Fibroblast of the aortic adventitia (primary cell): ENCODE data around the gene ZNF749. TPM values are rescaled to one million over a fixed set of nuclear protein-coding genes. Genes with fewer than 3 reads are reported as not detected.
A peak's percentile ranks its signal among the peaks of the same experiment; 100 is the strongest.

Source experiments
- DNase-seq: peaks from one replicate; pipeline ENCODE4 v3.0.0-alpha.2; 2010; ENCODE audit warnings: low read depth
- H3K4me3 ChIP-seq: 2 replicates; pipeline ENCODE4 v1.5.1; 2011; ENCODE audit warnings: low read depth, mild to moderate bottlenecking, control low read depth, low read length, moderate library complexity
- total RNA-seq: library from RNA; depleted of rRNA; stranded (reverse); fragments of >200 nt; gene quantifications from 2 replicates; pipeline ENCODE4 v1.2.3, GENCODE V29; 2012; ENCODE audit warnings: low replicate concordance
- TF ChIP-seq, protein P1 (sequence below): IDR thresholded peaks from 2 replicates; pipeline ENCODE4 v1.5.1; 2011; ENCODE audit warnings: mild to moderate bottlenecking, low read length, control low read depth, inconsistent platforms; ENCODE audit not compliant: insufficient read depth

The ZNF749 gene
- total RNA-seq: 1.8 and 7.8 TPM in 2 replicates

DNA sequence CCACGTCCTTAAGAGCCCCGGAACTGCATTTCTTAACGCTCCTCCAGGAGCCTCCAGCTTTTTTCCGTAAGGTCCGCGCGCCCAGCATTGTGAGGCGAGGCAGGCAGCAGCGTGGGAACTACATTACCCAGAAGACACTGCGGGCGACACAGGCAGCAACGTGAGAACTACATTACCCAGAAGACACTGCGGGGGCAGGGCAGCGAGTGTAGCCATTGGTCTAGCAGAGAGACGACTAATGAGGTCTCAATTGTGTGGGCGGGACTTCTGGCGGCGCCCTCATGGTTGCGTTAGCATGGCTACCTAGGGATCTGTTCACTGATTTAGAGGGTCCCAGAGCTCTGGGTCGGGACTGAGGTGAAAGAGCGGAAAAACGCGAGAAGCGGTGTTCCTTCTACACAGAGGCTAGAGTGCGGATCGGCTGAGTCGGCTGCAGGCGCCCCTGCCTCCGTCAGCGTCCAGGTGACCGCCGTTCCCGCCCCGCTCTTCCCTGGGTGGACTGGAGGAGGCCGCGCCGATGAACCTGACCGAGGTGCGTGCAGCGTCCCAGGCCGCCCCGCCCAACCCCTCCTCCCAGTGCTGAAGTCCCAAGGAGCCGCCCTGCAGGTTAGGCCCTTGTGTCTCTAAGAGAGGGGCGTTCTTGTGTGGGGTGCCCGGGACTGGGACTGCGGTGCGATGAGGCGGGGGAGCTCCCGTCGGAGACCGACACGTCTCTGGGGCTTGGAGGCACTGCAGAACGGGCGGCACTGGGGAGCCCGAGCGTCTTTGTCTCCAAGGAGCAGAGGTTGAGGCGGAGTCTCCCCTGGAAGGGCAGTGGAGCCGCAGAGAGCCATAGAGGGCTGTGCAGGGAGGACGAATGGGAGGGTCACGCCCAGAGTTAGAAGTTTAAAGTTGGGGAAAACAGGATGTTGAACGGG, at the start of gene ZNF749:
Gene ZNF749 (plus strand): TSS at position 264 of the 917 bp plus-strand sequence. CDS start 254 bp downstream, at position 518.
- H3K4me3 ChIP-seq: peak within 1 kb of the TSS; percentile 85
- TF ChIP-seq, protein P1, sequence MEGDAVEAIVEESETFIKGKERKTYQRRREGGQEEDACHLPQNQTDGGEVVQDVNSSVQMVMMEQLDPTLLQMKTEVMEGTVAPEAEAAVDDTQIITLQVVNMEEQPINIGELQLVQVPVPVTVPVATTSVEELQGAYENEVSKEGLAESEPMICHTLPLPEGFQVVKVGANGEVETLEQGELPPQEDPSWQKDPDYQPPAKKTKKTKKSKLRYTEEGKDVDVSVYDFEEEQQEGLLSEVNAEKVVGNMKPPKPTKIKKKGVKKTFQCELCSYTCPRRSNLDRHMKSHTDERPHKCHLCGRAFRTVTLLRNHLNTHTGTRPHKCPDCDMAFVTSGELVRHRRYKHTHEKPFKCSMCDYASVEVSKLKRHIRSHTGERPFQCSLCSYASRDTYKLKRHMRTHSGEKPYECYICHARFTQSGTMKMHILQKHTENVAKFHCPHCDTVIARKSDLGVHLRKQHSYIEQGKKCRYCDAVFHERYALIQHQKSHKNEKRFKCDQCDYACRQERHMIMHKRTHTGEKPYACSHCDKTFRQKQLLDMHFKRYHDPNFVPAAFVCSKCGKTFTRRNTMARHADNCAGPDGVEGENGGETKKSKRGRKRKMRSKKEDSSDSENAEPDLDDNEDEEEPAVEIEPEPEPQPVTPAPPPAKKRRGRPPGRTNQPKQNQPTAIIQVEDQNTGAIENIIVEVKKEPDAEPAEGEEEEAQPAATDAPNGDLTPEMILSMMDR: no peak
- peak; percentile 98 for DNase-seq

DNA sequence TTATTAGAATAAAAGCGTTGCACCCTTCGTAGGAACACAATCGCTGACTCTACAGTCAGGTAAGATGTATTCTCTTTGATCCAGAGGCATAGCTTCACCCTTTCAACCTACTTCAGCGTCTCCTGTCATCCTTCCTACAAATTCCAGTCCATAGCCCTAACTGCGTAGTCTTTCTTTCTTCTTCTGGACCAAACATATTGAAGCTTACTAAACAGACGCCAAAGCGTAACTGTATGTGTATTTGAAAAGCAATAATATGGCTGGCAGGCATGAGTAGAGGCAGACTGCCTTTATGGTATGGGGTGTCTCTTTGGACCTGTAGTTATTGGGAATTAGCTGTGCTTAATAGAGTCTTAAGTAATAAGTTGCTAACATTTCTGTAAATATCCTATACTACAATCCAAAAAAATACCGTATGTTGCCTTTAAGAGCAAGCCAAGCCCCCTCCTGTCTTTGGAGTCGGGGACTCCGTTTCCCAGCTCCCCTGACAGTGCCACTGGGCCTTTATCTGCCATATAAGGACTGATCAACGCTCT, 45.9 kb upstream of the ZNF749 start:
- no peak for DNase-seq
- TF ChIP-seq, protein P1: no peak
- H3K4me3 ChIP-seq: peak overlapping the region; percentile 62

DNA sequence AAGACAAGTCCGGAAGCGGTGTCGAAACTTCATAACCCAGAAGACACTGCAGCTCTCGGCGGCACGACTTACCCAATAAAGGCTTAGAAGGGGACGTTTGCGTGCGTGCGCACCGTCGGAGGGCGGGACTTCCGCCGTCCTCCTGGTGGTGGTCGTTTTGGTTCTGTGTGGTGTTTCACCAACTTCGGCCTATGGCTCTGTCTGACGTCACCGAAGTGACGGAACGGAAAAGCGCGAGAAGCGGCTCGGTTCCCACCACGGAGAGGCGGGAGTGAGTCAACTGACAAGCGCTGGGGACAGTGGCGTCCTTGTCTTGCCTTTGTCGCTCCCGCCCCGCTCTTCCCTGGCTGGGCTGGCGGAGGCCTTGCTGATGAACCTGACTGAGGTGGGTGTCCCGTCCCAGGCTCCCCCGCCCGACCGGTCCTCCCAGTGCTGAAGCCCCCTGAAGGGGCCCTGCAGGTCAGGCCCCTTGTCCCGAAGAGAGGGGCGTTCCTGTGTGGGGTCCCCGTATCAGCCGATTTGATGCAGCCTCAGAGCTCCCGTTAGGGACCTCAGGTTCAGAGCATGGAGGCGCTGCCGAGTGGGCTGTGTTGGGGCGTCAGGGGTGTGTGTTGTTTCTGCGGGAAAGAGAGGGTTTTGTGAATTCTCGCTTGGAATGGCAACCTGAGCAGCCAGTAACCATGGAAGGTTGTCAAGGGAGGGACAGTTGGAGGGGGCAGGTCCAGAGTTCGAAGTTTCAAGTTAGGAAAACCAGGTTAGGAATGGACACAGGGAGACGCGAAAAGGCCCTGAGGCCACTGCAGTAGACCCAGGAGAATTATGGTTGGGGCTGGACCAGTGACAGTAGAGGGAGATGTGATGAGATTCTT, 45.2 kb upstream of the ZNF749 start, which contains the start of gene ZNF548:
Gene ZNF548 (plus strand): TSS at position 125 of the 869 bp plus-strand sequence. CDS start 246 bp downstream, at position 371.
- TF ChIP-seq, protein P1: peak; percentile 25
- peak; percentile 99 for DNase-seq
- peak within 1 kb of the TSS; percentile 94 for H3K4me3 ChIP-seq

DNA sequence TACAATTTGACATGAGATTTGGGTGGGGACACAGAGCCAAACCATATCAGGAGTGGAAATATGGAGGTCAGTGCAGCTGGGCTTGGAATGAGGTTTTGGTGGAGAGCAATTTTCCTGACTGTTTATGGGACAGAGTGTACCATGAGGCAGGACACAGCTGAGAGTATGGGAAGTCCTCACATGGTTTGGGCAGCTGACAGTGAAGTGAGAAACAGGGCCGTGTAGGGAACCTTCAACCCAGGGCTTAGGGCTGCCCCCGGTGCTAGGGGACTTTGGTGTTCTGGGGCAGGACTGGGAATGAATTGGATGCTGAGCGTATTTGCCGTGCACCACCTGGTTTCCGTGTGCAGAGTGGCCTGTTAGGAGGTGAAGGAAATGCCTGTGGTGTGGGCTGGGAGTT, 39.4 kb upstream of the ZNF749 start:
- DNase-seq: no peak
- no peak overlapping the region for H3K4me3 ChIP-seq
- TF ChIP-seq, protein P1: no peak

DNA sequence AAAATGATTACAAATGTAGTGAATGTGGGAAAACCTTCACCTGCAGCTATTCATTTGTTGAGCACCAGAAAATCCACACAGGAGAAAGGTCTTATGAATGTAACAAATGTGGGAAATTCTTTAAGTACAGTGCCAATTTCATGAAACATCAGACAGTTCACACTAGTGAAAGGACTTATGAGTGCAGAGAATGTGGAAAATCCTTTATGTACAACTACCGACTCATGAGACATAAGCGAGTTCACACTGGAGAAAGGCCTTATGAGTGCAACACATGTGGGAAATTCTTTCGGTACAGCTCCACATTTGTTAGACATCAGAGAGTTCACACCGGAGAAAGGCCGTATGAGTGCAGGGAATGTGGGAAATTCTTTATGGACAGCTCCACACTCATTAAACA, 36.3 kb upstream of the ZNF749 start:
- no peak overlapping the region for H3K4me3 ChIP-seq
- no peak for DNase-seq
- TF ChIP-seq, protein P1: no peak

GRCh38 chr19:57403737-57404563, 31.2 kb upstream of the ZNF749 start:
- DNase-seq: no peak
- H3K4me3 ChIP-seq: no peak overlapping the region
- TF ChIP-seq, protein P1: no peak
